Stimulated activated naive CD4-positive, alpha-beta T cell (primary cell): Measurements from ENCODE around the gene TGIF1.

Experiments
- DNase-seq, 6 experiments: peaks; one replicate each; lab custom pipeline; 2025; lab: John Stamatoyannopoulos, UW

TGIF1 gene

DNA sequence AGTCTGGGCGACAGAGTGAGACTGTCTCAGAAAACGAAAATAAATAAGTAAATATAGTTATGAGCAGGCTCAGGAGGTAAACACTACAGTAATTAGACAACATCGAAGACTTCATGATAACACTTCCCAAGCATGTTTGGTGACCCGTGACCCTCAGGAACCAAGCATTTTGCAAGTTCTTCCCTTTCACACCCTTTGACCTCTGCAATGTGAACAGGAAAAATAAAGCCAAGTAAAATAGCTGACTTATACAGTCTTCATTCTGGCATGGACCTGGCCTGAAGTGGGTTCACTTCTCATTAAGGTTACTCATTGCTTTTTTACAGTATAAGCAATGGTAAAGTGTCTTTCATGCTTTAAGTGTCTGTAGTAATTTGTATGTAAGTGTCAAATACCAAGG, 15.3 kb upstream of the TGIF1 start:
- no peak for DNase-seq

DNA sequence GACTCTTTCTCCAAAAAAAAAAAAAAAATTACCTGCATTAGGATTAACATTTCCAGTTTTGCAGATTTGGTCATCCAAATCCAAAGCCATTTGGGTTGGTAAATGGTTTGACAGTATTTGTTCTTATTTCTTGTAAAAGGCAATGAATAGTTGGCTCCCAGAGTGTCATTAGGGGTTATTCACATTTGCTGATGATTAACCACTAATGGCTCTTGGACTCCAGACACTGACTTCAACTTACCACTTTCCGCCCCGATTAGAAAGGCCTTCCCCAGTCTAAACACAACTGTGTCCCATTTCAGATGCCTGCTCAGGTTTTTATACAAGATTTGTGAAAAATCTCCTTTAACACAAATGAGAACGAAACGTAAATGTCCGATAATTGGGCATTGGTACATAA, 9.6 kb upstream of the TGIF1 start:
- no peak for DNase-seq

- peak in 3 of 6 experiments; percentile 3 to 16 (median 9) for DNase-seq
These were observed 8.7 kb upstream of the TGIF1 start for GRCh38 chr18:3441290-3441689.

GRCh38 chr18:3442919-3443318, 7.1 kb upstream of the TGIF1 start:
- no peak for DNase-seq

- DNase-seq, result no peak
These were observed 5.7 kb upstream of the TGIF1 start for GRCh38 chr18:3444296-3444695.

DNA sequence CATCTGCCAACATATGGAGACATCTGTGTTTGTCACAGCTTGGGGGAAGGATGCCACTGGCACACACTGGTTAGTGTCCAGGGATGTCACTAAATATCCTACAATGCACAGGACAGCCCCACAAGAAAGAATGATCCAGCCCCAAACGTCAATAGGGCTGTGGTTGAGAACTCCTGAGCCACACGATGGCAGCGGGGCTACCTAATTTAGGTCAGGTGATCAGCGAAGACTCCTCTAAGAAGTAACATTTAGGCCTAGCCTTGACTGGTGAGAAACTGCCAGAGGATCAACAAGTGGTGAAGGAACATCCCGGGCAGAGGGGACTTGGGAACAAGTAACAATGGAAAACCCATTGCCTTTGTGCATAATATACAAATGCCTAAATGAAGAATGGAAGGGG, 5.0 kb upstream of the TGIF1 start:
- no peak for DNase-seq

GRCh38 chr18:3447068-3447894, 2.7 kb upstream of the TGIF1 start:
- DNase-seq, result peak in 2 of 6 experiments; percentile 43 to 56

DNA sequence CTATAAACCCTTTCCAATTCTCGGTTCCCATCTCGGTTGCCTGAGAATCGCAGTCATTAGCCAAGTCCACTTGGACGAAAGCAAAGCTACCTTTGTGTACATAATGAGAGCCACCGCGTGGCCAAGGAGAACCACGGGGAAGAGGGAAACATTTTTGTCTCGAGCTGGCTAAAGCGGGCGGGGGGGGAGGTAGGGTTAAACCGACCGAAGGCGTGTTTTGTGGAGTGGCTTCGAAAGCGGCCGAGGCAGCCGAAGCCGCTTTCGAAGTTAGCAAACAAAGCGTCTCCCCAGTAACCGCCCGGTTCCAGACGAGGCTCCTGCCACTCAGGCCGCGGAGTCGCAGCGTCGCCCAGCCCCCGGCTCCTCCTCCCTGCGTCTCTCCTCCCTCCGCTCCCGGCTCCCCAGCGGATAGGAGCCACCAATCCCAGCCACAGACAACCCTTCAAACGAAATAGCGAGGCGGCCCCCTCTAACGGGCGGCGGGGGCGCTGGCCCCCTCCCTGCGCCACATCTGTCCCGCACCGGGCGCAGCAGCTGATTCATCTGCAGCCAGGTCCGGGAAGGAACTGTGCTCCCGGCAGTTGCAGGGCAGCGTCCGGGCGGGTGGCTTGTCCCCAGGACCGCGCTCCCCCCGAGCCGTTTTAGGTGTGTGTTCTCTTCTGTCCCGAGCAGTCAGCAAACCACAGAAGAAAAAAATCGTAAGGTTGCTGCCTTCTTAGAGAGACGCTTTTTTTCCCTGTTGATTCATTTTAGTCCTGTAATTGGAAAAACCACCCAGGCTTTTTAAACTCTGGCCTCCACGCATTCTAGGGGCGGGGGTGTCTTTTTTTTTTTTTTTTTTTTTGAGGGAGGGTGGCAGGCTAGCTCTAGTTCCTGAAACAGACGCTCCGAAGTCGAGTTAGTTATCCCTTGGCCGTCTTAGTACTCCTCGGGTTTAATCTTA, 1.8 kb upstream of the TGIF1 start:
- DNase-seq, result peak; percentile 71 to 83 (median 78)

DNA sequence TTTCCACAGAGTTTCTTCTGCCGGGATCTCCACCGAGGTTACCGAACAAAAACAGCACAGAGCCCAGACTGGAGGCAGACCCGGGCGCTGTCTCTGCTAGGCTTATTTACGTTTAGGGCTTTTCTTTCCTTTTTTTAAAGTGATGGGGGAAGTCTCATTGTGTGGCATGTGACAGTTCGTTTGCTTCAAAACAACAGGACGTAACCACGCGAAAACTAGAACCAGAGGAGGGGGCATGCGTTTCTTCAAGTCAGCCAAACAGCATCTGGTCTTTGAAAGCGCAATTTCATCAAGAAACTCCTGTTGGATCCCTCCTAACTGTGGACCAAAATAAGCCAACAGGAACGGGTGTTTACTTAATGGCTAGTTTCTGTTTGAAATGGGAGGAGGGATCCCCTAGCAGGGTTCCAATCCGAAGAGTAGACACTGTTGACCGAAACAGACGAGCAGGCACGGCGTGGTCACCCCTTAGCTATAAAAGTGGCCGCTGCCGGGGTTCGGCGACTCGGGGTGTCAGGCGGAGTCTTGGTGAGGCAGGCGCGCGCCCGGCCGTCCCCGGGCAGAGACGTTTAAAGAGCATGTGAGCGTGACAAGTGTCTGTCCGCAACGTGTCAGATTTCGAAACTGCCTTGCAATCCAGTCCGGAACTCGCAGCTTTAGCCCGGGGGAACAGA, 997 bp upstream of the TGIF1 start:
- DNase-seq, result peak; percentile 76 to 93 (median 85)

- peak; percentile 75 to 88 (median 80) for DNase-seq
These were observed 410 bp upstream of the TGIF1 start for GRCh38 chr18:3449512-3450011.

DNA sequence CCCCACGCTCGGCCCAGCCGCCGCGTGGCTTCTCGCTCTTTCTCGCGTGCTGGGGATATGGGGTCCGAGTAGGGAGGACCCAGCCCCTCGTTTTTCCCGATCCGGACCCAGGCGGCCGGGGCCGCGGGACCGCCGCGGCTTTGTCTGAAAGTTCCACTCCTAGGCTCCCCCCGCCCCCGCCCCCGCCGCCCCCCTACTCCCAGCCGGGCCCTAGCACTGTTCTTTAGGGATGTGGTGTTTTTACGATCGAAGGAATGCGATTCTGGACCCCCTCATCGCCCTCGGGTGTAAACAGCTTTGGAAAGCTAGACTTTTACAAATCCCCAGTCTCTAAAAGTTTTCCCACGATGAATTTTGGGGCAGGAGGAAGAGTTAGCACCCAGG, 819 bp downstream of the TGIF1 start:
- no peak for DNase-seq

- peak; percentile 73 to 85 (median 80) for DNase-seq
These were observed 1.4 kb downstream of the TGIF1 start for GRCh38 chr18:3451183-3451988.

- DNase-seq, result peak; percentile 2 to 60 (median 26)
These were observed 2.2 kb downstream of the TGIF1 start for GRCh38 chr18:3451989-3452749.

GRCh38 chr18:3452750-3453539, 3.0 kb downstream of the TGIF1 start:
- peak in 1 of 6 experiments; percentile 60 for DNase-seq

GRCh38 chr18:3453540-3454364, 3.8 kb downstream of the TGIF1 start:
- peak in 4 of 6 experiments; percentile 9 to 30 (median 20) for DNase-seq

DNA sequence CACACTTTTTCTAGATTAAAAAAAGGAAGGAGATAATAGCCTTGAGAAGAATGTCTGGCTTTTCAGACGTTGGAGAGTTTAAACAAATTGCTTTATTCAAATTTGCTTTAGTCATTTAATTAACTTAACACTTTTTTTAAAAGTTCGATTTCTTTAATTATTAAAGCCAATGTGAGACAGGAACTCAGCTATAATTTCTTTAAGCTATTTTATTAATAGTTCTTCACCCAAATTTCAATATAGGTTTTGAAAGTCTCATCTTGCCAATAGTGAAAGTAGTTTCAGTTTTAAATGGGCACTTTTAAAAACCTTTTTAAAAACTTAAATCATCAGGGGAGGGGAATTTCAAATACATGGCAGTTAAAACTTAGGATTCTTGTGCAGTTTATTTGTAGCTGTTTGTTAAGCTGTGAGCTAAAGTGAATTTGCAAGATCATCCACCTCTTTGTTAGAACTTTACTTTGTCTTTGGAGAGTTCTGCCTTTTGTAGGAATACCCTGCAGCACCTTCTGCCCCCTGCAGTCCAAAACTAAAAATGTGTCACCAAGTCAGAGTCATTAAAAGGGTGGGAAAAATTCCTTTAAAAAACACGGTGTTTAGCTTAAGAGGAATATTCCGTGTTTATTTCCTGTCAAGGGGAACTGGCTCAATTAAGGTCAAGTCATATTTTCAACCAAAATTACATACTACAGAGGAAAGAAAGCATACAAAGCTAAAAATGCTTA, 4.6 kb downstream of the TGIF1 start:
- peak in 5 of 6 experiments; percentile 19 to 61 (median 50) for DNase-seq

DNA sequence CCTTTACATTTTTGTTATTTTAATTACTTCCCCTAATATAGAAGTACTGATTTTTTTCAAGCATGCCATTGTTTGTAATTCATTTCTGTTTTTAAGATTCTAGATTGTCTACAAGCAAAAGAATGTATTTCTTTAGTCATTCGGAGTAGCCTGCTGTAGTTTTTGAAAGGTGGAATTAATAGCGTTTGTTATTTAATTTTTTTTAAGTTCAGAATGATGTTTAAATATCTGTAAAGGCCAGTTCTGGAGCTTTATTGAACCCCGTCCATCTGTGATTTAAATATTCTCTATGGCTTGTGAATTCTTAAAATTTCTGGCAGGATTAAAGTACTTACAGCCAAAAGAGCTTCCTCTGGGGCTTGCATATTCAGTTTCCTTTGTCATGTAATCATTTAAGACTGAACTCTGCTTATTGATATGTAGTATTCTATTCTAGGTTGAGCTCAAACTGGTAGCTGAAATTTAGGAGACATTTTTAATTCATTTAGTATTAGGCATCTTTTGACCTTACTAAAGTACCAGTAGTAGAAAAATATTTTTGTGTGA, 5.2 kb downstream of the TGIF1 start:
- DNase-seq, result no peak
